ENCODE measurements around the gene LDLRAP1.

LDLRAP1 gene

DNA sequence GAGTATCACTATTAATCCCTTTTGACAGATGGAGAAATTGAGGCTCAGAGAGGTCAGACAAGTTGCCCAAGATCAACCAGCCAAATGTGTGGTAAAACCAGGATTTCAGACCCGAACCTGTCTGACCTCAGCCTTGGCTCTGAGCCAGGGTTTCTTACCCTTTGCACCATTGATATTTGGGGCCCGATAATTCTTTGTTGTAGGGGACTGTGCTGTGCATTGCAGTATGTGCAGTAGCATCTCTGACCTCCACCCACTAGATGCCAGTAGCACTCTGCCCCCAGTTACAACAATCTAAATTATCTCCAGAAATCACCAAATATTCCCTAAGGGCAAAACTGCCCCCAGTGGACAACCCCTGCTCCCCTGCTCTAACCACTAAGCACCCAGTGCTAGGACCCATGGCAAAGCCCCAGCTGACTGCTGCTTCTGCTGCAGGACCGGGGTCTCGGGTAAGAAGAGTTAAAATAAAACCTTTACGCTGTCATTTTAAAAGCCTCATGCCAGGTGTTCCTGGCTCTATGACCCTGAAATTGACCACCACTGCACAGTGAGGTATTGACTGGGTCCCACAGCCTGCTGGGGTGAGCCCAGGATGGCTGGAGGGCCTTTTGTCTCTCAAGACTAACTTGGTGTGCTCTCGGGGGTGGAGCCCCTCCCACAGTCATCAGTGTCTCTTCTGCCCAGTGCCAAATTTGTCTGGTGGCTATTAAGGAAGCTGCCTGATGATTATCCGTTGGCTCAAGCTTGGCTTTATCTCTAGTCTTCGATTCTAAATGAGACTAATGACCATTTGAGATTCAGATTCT, 67.6 kb downstream of the LDLRAP1 start:
- DNase-seq = no peak

DNA sequence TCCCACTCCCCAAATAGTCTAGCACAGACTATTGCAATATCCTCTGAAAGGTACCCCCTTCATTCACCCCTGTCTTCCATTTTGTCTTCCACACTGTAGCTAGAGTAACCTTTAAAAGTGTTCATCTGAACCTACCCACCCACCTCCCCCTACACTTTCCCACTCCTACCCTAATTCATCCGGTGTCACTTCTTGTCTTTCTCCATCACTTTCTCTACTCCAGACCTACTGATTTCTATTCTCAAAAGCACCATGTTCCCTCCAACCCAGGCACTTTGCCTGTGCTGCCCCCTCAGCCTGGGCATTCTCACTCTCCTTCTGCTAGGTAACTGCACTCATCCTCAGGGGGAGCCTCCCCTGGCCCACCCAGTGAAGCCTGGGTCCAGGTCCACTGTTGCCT, 68.4 kb downstream of the LDLRAP1 start:
- no peak for DNase-seq

GRCh38 chr1:25612421-25612820, 69.0 kb downstream of the LDLRAP1 start:
- DNase-seq = no peak

GRCh38 chr1:25613091-25613490, 69.7 kb downstream of the LDLRAP1 start:
- DNase-seq = no peak

DNA sequence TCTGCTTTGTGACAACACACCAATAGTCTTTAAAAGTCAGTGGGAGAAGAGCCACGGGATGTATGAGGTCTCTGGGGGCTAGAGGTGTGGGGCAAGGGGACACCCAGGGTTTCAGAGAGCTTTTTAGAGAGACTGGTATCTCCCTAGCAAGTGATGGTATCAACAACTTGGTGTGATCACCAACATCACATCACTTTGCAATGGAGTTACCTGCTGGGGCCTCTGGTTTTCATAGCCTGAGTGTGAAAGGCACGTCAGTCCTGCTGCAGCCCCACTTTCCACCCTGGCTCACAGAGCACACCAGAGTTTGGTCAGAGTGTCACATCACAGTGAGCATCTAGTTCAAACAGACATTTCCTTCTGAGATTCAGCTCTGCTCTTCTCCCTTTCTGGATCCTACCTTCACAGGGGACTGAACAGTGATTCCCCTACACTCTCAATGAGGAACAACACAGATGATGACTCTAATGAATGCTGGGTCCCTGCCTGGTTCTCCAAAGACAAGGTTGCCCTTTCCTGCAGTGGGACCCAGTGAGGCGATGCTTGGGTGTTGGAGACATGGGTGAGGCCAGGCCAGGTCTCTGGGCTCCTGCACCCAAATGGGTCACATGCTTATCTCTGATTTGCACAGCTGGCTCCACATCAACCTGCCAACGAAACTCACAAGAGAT, 71.2 kb downstream of the LDLRAP1 start:
- DNase-seq = no peak

GRCh38 chr1:25615172-25615541, 71.8 kb downstream of the LDLRAP1 start:
- no peak for DNase-seq

DNA sequence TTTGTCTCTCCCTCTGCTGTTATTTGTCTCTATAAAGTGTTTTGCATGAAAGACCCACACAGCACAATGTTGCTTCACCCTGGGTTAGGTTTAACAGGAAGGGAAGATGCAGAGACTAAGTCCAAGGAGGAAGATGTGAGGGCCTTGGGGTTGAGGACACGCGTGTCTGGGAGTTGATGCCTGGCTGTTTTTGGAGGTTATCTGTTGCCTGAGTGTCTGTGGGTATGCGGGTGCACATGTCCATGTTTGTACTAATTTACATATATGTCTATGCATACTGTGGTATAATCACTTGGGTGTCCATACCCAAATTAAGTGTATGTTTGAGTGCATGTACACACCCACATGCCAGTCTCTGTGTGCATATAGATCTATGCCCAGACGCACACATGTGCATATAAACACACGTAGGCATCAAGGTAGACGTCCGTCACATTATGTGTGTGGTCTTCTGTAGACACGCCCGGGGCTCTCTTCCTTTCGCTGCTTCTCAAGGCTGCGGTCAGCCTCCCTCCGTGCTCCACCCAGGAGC, 72.2 kb downstream of the LDLRAP1 start:
- DNase-seq = no peak

DNA sequence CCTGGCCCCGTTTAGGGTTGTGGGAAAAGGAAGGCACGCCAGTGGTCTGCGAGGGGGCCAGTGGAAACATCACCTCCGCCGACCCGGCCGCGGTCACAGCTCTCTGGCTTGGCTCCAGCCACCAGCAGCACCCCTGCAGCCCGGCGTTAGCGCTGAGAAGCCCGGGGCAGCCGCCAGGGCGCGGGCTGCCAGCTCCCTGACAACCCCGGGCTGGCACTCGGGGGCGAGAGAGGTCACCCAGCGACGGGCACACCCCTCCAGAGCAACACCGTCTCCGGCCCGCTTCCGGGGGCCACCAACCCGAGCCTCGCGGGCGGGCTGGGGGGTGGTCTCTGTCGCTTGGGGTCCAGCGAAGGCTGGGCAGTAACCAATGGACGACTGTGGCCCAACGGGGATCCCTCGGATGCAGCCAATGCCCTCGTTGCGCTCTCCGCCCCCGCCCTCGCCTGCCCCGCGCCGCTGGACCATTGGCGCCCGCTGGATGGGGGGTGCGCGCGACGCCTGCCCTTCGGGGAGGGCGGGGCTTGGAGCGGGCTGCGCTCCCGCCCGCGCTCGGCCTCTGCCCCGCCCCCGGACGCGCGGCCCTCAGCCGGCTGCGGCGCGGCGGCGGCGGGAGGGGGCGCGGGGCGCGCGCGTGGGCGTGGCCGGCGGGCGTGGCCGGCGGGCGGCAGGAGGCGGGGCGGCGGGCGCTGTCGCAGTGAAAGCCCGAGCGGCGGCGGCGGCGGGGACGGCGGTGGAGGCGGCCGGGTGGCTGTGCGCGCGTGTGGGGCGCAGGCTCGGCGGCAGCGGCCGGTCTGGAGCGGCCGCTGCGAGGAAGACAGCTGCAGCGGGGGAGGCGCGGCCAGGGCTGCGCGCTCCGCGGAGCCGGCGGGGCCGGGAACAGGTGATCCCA, 72.9 kb downstream of the LDLRAP1 start, which contains the start of gene MAN1C1:
TSS of gene MAN1C1 (plus strand) at position 697 of the 892 bp plus-strand sequence. CDS start 1,007 bp downstream, outside the sequence.
- peak; percentile 97 for DNase-seq

- DNase-seq = no peak
These were observed 73.7 kb downstream of the LDLRAP1 start for GRCh38 chr1:25616987-25617624.

DNA sequence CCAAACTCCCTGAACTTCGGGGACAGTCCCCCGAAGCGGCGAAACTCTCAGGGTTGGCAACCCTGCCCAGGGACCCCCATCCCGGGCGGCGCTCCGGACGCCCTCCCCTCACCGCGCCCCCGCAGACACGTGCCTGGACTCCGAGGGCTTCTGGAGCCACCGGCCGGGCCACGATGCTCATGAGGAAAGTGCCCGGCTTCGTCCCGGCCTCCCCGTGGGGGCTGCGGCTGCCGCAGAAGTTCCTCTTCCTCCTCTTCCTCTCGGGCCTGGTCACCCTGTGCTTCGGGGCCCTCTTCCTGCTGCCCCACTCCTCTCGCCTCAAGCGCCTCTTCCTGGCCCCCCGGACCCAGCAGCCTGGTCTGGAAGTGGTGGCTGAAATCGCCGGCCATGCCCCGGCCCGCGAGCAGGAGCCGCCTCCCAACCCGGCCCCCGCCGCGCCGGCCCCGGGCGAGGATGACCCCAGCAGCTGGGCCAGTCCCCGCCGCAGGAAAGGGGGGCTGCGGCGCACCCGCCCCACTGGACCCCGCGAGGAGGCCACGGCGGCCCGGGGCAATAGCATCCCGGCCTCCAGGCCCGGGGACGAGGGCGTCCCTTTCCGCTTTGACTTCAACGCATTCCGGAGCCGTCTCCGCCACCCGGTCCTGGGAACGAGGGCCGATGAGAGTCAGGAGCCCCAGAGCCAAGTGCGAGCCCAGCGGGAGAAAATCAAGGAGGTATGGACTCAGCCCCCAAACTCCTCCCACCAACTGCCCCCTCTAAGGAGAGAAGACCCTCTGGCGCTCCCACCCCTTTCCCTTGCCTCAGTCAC, 74.4 kb downstream of the LDLRAP1 start:
- DNase-seq = no peak

- DNase-seq = no peak
These were observed 75.0 kb downstream of the LDLRAP1 start for GRCh38 chr1:25618433-25618808.
